OCI-LY1 (cell line): ENCODE data around the gene STK11.

Source experiments
- EZH2 ChIP-seq: fragments of 200-600 bp; sonication (generic), shearing (Covaris generic); IDR thresholded peaks from 2 replicates; pipeline ENCODE4 v1.8.0; 2017; ENCODE audit warnings: borderline replicate concordance, mixed run types, mild to moderate bottlenecking, antibody characterized with exemption, low read length, moderate library complexity, mixed read lengths
- TF ChIP-seq, protein P1 (sequence below): fragments of 200-600 bp; sonication (generic), shearing (Covaris generic); IDR thresholded peaks from 2 replicates; pipeline ENCODE4 v1.5.1; 2017; ENCODE audit warnings: mild to moderate bottlenecking, antibody characterized with exemption, low read length, moderate library complexity, mixed read lengths

GRCh38 chr19:1270213-1270853 is 64.8 kb downstream of the STK11 start:
- no peak for TF ChIP-seq EZH2
- TF ChIP-seq, protein P1, sequence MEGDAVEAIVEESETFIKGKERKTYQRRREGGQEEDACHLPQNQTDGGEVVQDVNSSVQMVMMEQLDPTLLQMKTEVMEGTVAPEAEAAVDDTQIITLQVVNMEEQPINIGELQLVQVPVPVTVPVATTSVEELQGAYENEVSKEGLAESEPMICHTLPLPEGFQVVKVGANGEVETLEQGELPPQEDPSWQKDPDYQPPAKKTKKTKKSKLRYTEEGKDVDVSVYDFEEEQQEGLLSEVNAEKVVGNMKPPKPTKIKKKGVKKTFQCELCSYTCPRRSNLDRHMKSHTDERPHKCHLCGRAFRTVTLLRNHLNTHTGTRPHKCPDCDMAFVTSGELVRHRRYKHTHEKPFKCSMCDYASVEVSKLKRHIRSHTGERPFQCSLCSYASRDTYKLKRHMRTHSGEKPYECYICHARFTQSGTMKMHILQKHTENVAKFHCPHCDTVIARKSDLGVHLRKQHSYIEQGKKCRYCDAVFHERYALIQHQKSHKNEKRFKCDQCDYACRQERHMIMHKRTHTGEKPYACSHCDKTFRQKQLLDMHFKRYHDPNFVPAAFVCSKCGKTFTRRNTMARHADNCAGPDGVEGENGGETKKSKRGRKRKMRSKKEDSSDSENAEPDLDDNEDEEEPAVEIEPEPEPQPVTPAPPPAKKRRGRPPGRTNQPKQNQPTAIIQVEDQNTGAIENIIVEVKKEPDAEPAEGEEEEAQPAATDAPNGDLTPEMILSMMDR = no peak
